Large intestine (tissue), 3 donors: ENCODE data around the gene LCN6. TPM values are rescaled to one million over a fixed set of nuclear protein-coding genes. Genes with fewer than 3 reads are reported as not detected.
"Not testable (repeated sequence)": the region's sequence is repeated elsewhere in the genome, so short reads cannot be mapped to it uniquely, and the experiment has no call there.

ENCODE experiments used
- DNase-seq, 2 donors: peaks; one replicate each; pipeline versions ENCODE4 v3.0.0 to v3.0.0-alpha.2; 2013
- H3K27ac ChIP-seq: one replicate; pipeline ENCODE4 v1.5.1; 2013; ENCODE audit warnings: low read length
- H3K27me3 ChIP-seq: 2 replicates; pipeline ENCODE4 v1.6.1; 2013; ENCODE audit warnings: low read length; ENCODE audit not compliant: control insufficient read depth, insufficient read depth
- H3K36me3 ChIP-seq: 2 replicates; pipeline ENCODE4 v1.6.1; 2013; ENCODE audit warnings: low read length; ENCODE audit not compliant: control insufficient read depth, insufficient read depth
- H3K4me1 ChIP-seq: one replicate; pipeline ENCODE4 v1.6.1; 2013; ENCODE audit warnings: low read length; ENCODE audit not compliant: control insufficient read depth, insufficient read depth
- H3K4me3 ChIP-seq: one replicate; pipeline ENCODE4 v1.5.1; 2013; ENCODE audit warnings: low read length
- H3K9me3 ChIP-seq: one replicate; pipeline ENCODE4 v1.6.1; 2013; ENCODE audit warnings: mild to moderate bottlenecking, low read depth, low read length, moderate library complexity; ENCODE audit not compliant: control insufficient read depth
- WGBS: methylation state at CpG from one replicate; pipeline ENCODE4 v1.1.5; 2013; ENCODE audit warnings: low lambda C conversion rate; ENCODE audit not compliant: insufficient coverage; 5-methylcytosine and 5-hydroxymethylcytosine counted together
- polyA plus RNA-seq: library from polyadenylated mRNA; unstranded; fragments of 120-200 nt; gene quantifications from one replicate; pipeline ENCODE4 v1.2.1, GENCODE V29; 2013

LCN6 gene
- polyA plus RNA-seq, 1 donor = 2.8 TPM

DNA sequence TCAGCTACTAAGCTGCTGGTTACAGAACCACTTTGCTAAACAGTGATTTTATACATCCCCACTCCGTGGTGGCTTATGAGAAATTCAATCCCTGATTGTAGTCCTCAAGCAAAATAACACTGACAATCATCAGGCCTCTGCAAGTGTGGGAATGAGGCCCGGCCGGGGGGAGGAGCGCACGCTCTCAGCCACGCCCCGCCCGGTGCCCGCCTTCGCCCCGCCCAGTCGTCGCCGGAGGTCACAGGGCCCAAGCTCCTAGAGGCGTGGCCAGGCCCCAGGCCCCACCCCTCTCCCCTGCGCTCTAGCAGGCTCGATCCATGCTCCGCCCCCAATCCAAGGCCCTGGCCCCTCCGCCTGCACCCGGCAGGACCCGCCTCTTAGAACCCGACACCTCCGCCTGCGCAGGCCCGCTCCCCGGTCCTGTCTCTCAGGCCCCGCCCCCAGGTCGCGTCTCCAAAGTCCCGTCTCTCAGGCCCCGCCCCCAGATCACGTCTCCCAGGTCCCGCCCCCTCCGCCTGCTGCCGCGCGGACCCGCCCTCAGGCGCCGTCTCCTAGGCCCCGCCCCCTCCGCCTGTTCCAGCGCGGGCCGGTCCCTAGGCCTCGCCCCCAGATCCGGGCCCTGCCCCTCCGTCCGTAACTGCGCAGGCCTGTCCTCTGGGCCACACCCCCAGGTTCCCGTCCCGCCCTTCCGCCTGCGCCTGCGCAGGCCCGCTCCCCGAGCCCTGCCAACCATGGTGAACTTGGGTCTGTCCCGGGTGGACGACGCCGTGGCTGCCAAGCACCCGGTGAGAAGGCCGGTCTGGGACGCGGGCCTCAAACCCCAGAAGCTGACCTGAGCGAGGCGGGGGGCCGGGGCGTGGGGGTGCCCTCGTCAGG lies 42.6 kb upstream of the LCN6 start, which contains the start of gene TMEM141:
TMEM141 (plus strand) TSS at position 705 of the 876 bp plus-strand sequence; CDS start at position 732, 27 bp downstream.
- Histone ChIP-seq H3K27ac (peak within 1 kb of the TSS; percentile 100), H3K27me3 (no peaks in the 10 kb centered on the region), H3K4me3 (peak within 1 kb of the TSS; percentile 98), H3K36me3 (peaks cover 17% of the 10 kb centered on the region), H3K9me3 (no peaks in the 10 kb centered on the region), H3K4me1 (peaks cover 63% of the 10 kb centered on the region)
- WGBS = no CpG with 5 or more reads among the region's 70 CpGs
- DNase-seq = peak; percentile 99

- no CpG with 5 or more reads among the region's 3 CpGs for WGBS
- DNase-seq = peak in 1 of 2 donors; percentile 86
- Histone ChIP-seq H3K27ac (peak overlapping the region; percentile 96), H3K4me1 (peaks cover 55% of the 10 kb centered on the region), H3K4me3 (no peak overlapping the region), H3K27me3 (no peaks in the 10 kb centered on the region), H3K9me3 (no peaks in the 10 kb centered on the region), H3K36me3 (peaks cover 13% of the 10 kb centered on the region)
Measured at GRCh38 chr9:136789523-136789937, 41.2 kb upstream of the LCN6 start.

DNA sequence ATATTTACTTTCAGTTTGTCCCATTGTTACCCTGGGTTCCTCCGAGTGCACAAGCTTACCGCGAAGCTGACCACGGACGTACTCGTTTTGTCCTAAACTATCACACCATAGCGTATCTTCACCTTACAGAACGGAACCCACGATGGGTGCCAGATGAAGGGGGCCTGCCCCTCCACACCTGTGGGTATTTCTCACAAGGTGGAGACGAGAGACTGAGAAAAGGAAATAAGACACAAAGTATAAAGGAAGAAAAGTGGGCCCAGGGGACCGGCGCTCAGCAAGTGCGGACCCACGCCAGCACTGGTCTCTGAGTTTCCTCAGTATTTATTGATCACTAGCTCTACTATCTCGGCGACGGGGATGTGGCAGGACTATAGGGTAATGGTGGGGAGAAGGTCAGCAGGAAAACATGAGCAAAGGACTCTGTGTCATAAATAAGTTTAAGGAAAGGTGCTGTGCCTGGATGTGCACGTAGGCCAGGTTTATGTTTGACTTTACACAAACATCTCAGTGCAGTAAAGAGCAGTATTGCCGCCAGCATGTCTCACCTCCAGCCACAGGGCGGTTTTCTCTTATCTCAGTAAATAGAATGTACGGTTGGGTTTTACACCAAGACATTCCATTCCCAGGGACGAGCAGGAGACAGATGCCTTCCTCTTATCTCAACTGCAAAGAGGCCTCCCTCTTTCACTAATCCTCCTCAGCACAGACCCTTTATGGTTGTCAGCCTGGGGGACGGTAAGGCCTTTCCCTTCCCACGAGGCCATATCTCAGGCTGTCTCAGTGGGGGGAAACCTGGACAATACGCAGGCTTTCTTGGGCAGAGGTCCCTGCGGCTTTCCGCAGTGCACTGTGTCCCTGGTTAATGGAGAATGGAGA lies 40.6 kb upstream of the LCN6 start:
- H3K27me3 ChIP-seq, H3K36me3 ChIP-seq, H3K9me3 ChIP-seq: not testable (repeated sequence)
- peaks cover 51% of the 10 kb centered on the region for H3K4me1 ChIP-seq
- WGBS = 10% methylated on average over 4 of the region's 27 CpGs
- peak in 1 of 2 donors; percentile 86 for DNase-seq
- H3K27ac ChIP-seq = peak overlapping the region; percentile 96
- peak overlapping the region; percentile 8 for H3K4me3 ChIP-seq

DNA sequence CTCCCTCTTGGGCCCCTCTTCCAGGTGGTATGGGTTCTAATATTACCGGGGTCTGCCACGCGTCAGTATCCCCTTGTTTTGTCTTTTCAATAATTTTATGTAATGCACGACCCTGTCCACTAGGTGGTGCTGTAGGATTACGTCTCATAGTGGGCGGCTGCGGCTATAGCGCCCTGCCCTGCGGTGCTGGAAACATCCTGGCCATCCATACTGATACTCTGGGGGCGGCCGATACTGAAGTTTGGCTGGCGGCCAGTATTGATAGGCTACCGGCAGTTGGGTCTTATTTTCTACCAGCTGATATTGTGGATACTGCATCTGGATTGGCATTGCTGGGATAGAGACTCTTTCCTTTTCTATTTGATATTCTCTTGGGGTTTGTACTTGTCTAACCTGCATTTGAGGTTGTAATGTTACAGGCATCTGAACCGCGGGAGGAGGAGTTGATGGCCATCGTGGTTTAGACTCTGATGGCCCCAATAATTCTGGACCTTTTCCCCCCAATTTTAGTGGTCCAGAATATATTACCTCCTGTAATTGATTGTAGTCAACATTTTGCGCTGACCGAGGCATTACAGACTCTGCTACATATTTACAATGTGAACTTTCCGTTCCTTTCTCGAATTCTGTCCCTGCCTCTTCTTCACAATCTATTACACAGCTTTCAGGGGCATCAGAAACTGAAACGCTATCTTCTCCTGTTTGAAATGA lies 39.5 kb upstream of the LCN6 start:
- H3K4me1 ChIP-seq = peaks cover 42% of the 10 kb centered on the region
- DNase-seq = peak in 1 of 2 donors; percentile 77
- H3K27ac ChIP-seq = peak overlapping the region; percentile 74
- H3K36me3 ChIP-seq = peaks cover 6% of the 10 kb centered on the region
- peak overlapping the region; percentile 8 for H3K4me3 ChIP-seq
- WGBS = 23% methylated on average over 3 of the region's 21 CpGs
- no peaks in the 10 kb centered on the region for H3K27me3 ChIP-seq
- H3K9me3 ChIP-seq = no peaks in the 10 kb centered on the region

GRCh38 chr9:136786983-136787382 lies 38.7 kb upstream of the LCN6 start:
- peaks cover 33% of the 10 kb centered on the region for H3K4me1 ChIP-seq
- H3K9me3 ChIP-seq, H3K27ac ChIP-seq, DNase-seq, H3K36me3 ChIP-seq, H3K4me3 ChIP-seq, H3K27me3 ChIP-seq: not testable (repeated sequence)
- no CpG with 5 or more reads among the region's 4 CpGs for WGBS

- H3K27ac ChIP-seq = no peak overlapping the region
- no peaks in the 10 kb centered on the region for H3K27me3 ChIP-seq
- no peaks in the 10 kb centered on the region for H3K9me3 ChIP-seq
- peaks cover 32% of the 10 kb centered on the region for H3K4me1 ChIP-seq
- no peak overlapping the region for H3K4me3 ChIP-seq
- H3K36me3 ChIP-seq = no peaks in the 10 kb centered on the region
- no peak for DNase-seq
- WGBS = 70% methylated on average over 2 of the region's 10 CpGs
Measured at GRCh38 chr9:136786451-136786850, 38.1 kb upstream of the LCN6 start.

DNA sequence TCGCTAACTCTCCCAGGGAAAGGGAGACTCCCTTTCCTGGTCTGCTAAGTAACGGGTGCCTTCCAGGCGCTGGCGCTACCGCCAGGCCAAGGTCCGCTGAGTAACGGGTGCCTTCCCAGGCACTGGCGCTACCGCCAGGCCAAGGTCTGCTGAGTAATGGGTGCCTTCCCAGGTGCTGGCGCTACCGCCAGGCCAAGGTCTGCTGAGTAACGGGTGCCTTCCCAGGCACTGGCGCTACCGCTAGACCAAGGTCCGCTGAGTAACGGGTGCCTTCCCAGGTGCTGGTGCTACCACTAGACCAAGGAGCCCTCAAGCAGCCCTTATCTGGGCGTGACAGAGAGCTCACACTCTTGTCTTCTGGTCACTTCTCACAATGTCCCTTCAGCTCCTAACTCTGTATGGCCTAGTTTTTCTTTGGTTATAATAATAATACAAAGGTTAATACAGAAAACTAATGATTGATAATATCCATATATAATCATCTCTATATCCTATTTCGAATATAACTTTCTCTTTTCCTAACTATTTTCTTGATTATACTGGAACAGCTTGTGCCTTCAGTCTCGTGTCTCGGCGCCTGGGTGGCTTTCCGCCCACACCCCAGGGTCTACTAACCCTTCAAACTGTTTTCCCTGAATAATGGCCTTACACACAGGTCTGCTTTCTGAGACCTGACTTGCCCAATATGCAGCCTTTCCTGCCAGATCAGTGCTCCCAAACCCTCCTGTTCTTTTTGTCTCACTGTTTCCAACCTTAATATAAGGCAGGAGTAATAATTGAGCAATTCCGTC lies 37.4 kb upstream of the LCN6 start:
- not testable (repeated sequence) for H3K36me3 ChIP-seq, H3K27ac ChIP-seq, H3K4me3 ChIP-seq, H3K9me3 ChIP-seq, H3K27me3 ChIP-seq
- peak in 1 of 2 donors; percentile 64 for DNase-seq
- H3K4me1 ChIP-seq = peaks cover 33% of the 10 kb centered on the region
- WGBS = 100% methylated on average over 1 of the region's 23 CpGs

DNA sequence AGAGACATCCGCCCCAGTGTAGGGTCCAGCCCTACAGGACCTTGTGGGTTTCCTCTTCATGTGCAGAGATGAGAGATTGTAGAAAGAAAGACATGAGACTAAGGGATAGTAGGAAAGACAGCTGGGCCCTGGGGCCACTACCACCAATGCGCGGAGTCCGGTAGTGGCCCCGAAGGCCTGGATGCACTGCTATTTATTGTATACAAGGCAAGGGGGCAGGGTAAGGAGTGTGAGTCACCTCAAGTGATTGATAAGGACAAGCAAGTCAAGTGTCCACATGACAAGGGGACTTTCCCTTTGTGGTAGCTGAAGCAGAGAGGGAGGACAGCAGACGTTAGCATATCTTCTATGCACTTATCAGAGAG lies 36.7 kb upstream of the LCN6 start:
- no peaks in the 10 kb centered on the region for H3K27me3 ChIP-seq
- H3K9me3 ChIP-seq = no peaks in the 10 kb centered on the region
- no peak overlapping the region for H3K4me3 ChIP-seq
- H3K4me1 ChIP-seq = peaks cover 34% of the 10 kb centered on the region
- no CpG with 5 or more reads among the region's 6 CpGs for WGBS
- H3K27ac ChIP-seq = no peak overlapping the region
- peak in 1 of 2 donors; percentile 86 for DNase-seq
- no peaks in the 10 kb centered on the region for H3K36me3 ChIP-seq

- Histone ChIP-seq H3K4me3 (no peak overlapping the region), H3K27ac (no peak overlapping the region), H3K9me3 (no peaks in the 10 kb centered on the region), H3K36me3 (no peaks in the 10 kb centered on the region), H3K4me1 (peaks cover 31% of the 10 kb centered on the region), H3K27me3 (no peaks in the 10 kb centered on the region)
- no peak for DNase-seq
- 63% methylated on average over 1 of the region's 9 CpGs for WGBS
Measured at GRCh38 chr9:136784249-136784996, 36.1 kb upstream of the LCN6 start.
